ENCODE measurements around the gene KSR1. TPM values are rescaled to one million over a fixed set of nuclear protein-coding genes. Genes with fewer than 3 reads are reported as not detected.

KSR1 gene
- total RNA-seq, 6 experiments from 2014 or later, result 1.9 to 4.9 (median 3.6) TPM

DNA sequence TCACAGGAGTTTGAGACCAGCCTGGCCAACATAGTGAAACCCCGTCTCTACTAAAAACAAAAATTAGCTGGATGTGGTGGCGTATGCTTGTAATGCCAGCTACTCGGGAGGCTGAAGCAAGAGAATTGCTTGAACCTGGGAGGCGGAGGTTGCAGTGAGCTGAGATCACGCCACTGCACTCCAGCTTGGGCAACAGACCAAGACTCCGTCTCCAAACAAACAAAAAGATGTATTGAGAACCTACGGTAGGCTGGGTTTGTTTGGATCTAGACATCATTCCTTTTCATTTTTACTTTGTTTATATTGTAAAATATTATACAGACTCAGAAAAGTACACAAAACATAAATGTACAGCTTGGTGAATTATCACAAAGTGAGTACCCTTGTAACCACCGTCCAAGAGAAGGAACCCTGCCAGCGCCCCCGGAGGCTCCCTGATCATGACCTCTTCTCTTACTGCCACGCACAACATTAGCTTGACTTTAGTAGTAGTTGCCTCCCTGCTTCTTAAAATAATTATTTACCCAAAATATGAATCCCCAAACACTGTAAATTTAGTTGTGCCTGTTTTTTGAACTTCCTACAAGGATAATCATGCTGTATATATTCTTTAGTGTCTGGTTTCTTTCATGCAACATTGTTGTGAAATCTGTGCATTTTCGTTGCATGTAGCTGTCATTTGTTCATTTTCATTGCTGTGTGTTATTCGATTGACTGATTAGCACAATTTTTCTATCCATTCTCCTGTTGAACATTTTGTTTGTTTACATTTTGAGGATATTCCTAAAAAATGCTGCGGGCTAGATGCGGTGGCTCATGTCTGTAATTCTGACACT, 56.5 kb downstream of the KSR1 start:
- Mint-ChIP-seq H3K27me3 (ENCODE audit: insufficient read depth) (peaks cover 4% of the 10 kb centered on the region), H3K36me3 (ENCODE audit: low read depth) (no peaks in the 10 kb centered on the region), H3K9me3 (no peaks in the 10 kb centered on the region), H3K27ac (no peak overlapping the region), H3K4me3 (no peak overlapping the region), H3K4me1 (ENCODE audit: low read depth) (no peaks in the 10 kb centered on the region)
- TF ChIP-seq CTCF (IDR thresholded peaks at IDR 0.05), result no peak
- DNase-seq, result no peak

DNA sequence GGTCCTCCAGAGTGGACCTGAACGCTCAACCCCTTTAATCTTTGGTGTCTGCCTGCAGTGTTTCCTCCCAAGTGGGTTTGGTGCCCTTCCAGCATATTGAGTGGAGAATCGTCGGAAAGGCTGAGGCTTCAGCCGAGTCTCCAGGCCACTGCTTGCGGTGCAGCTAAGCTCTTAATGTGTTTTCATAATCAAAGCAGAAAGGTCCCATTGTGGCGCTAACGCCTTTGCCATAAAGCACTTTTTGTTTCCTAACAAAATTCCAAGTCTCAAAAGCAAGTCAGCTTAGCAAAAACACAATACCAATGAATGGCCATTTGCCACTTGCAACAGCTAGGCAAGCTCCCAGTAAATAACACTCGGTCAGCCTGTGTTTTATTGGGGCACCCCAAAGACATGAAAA, 57.6 kb downstream of the KSR1 start:
- Mint-ChIP-seq H3K36me3 (ENCODE audit: low read depth) (no peaks in the 10 kb centered on the region), H3K4me3 (no peak overlapping the region), H3K4me1 (ENCODE audit: low read depth) (no peaks in the 10 kb centered on the region), H3K27ac (no peak overlapping the region), H3K27me3 (ENCODE audit: insufficient read depth) (peaks cover 6% of the 10 kb centered on the region), H3K9me3 (no peaks in the 10 kb centered on the region)
- DNase-seq, result no peak
- TF ChIP-seq CTCF (IDR thresholded peaks at IDR 0.05), result no peak

- Mint-ChIP-seq H3K9me3 (no peaks in the 10 kb centered on the region), H3K4me3 (no peak overlapping the region), H3K27ac (no peak overlapping the region), H3K36me3 (ENCODE audit: low read depth) (no peaks in the 10 kb centered on the region), H3K27me3 (ENCODE audit: insufficient read depth) (peaks cover 6% of the 10 kb centered on the region), H3K4me1 (ENCODE audit: low read depth) (no peaks in the 10 kb centered on the region)
- TF ChIP-seq CTCF (IDR thresholded peaks at IDR 0.05), result no peak
- no peak for DNase-seq
Observed at GRCh38 chr17:27514595-27515413, 58.6 kb downstream of the KSR1 start.

DNA sequence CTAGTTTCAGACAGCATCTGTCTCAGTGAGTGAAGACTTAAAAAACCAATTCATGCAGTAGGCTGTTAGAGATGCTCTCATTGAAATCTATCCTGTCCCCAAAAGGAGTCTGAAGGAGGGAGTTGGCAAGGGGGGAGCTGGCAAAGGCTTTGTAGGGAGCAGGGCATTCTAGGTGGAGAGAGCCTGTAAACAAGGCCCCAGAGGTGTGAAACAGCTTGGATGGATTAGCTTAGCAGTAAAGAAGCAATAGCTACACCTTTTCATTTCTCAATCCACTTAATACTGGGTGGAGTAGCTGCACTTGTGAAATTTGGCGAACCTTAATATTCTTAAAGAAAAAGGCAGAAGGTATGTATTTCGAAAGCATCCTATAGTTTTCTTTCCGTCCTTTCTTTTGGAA, 61.8 kb downstream of the KSR1 start:
- Mint-ChIP-seq H3K4me3 (no peak overlapping the region), H3K9me3 (no peaks in the 10 kb centered on the region), H3K27ac (no peak overlapping the region), H3K27me3 (ENCODE audit: insufficient read depth) (peaks cover 6% of the 10 kb centered on the region), H3K36me3 (ENCODE audit: low read depth) (no peaks in the 10 kb centered on the region), H3K4me1 (ENCODE audit: low read depth) (no peaks in the 10 kb centered on the region)
- DNase-seq, result no peak
- TF ChIP-seq CTCF (IDR thresholded peaks at IDR 0.05), result no peak

DNA sequence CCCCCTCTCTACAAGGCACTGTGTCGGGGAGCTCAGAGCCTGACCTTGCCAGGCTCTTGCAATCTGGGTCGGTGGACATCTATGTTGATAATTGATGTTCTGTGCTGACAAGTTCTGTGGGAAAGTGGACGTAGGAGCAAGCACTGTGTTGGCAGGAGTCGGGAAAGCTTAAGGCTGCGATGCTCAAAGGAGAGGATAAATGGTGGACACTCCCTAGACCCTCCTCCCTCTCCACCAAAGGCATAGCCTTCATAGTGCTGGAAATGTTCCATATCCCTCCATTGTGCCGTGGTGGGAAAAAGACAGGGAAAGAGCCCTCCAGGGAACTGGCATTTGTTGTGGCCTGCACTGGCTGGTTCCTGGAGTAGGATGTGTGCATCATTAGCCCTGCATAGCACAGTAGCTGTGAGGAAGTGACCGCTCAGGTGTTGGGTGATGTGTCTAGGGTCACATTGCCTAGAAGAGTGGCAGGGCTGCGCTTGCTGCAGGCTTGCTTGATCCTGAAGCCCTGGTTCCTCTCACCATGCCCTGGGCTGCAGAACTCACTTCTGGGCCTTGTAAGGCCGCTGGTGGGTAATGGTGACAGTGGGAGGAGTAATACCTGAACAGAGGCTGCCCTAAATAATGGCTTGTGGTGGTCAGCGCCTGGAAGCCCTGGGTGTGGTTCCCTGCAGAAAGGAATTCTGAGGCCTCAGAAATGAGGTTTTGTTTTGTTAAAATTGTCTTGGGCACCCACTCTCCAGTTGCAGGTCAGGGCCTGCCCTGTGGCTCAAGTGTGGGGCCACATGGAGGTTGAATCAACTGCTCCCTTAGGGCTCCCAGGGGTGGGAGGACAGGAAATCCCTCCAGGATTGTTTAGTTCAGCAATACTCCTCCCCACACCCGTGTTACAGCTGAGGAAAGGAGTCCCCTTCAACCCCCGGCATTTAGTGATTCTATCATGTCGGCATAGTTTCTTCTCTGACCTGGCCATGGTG, 62.6 kb downstream of the KSR1 start:
- DNase-seq, result no peak
- no peak for TF ChIP-seq CTCF (IDR thresholded peaks at IDR 0.05)
- Mint-ChIP-seq H3K9me3 (no peaks in the 10 kb centered on the region), H3K4me1 (ENCODE audit: low read depth) (no peaks in the 10 kb centered on the region), H3K4me3 (no peak overlapping the region), H3K36me3 (ENCODE audit: low read depth) (no peaks in the 10 kb centered on the region), H3K27ac (no peak overlapping the region), H3K27me3 (ENCODE audit: insufficient read depth) (peaks cover 11% of the 10 kb centered on the region)
